ENCODE data around the gene PRR33. TPM values are rescaled to one million over a fixed set of nuclear protein-coding genes. Genes with fewer than 3 reads are reported as not detected.

The PRR33 gene
- total and polyA plus RNA-seq, 9 of the 15 experiments (the other 6 are each of a cell fraction or from before 2014, with no cell fraction given) = not detected

DNA sequence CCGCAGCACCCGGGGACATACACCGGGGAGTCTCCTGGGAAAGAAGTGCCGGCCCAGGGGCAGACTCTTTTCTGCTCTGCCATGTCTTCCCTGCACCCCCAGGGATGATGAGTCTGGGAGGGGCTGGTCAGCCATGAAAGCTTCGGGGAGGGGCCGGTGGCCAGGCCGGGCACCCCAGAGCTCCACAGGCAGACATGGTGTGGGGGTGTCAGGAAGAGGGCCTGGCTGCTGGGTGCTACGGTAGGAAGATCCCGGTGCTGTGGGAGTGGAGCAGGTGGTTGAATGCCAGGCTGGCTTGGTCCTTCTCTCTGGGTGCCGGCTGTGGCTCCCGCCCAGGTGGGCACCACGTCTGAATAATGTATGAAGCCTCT lies 21.4 kb downstream of the PRR33 start:
- WGBS (ENCODE audit: insufficient coverage, low coverage, missing lambda C conversion rate) = 22% methylated on average over 12 of the region's 12 CpGs
- no TSS peak for BruUV-seq (replicated peaks)
- CTCF ChIA-PET (ENCODE audit: low intra/inter-chr PET ratio) = no interaction called here

More for the DNA sequence above, 21.4 kb downstream of the PRR33 start:
- H3K4me2 ChIP-seq (ENCODE audit: insufficient read depth, low read length) = no peak overlapping the region
- H3K4me3 ChIP-seq = no peak overlapping the region
- TF ChIP-seq HMGN3 (IDR thresholded peaks at IDR 0.05; ENCODE audit: borderline replicate concordance, extremely low read depth, insufficient read length, low read depth, low read length) (no peak), RHOXF2B (CRISPR knock-in tag; conservative IDR thresholded peaks at IDR 0.05) (no peak), TOE1 (IDR thresholded peaks at IDR 0.05; ENCODE audit: borderline replicate concordance) (no peak), TOE1 (CRISPR knock-in tag; IDR thresholded peaks at IDR 0.05; ENCODE audit: borderline replicate concordance, low read depth) (no peak), ZNF263 (CRISPR knock-in tag; IDR thresholded peaks at IDR 0.05; ENCODE audit: borderline replicate concordance) (no peak), POLR2G (IDR thresholded peaks at IDR 0.05; ENCODE audit: low read depth, low read length) (no peak), SOX6 (IDR thresholded peaks at IDR 0.05) (no peak)
- TF ChIP-seq, protein P1, sequence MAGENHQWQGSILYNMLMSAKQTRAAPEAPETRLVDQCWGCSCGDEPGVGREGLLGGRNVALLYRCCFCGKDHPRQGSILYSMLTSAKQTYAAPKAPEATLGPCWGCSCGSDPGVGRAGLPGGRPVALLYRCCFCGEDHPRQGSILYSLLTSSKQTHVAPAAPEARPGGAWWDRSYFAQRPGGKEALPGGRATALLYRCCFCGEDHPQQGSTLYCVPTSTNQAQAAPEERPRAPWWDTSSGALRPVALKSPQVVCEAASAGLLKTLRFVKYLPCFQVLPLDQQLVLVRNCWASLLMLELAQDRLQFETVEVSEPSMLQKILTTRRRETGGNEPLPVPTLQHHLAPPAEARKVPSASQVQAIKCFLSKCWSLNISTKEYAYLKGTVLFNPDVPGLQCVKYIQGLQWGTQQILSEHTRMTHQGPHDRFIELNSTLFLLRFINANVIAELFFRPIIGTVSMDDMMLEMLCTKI (IDR thresholded peaks at IDR 0.05; ENCODE audit: partially characterized antibody) = no peak
- no peak overlapping the region; a peak in 1 of 4 replicates for H3K9ac ChIP-seq (ENCODE audit: insufficient read depth in 1 of 2, low read depth in 2 of 2, low read length in 2 of 2)
- H3K27me3 ChIP-seq (ENCODE audit: control insufficient read depth in 2 of 2, insufficient read depth in 2 of 2, low read length in 2 of 2) = peaks cover 20 to 66% of the 10 kb centered on the region in 2 experiments; a peak in 4 of 5 replicates
- 0 out of 2 replicates have a peak, but pooled peaks cover 5% of the 10 kb centered on the region for H4K20me1 ChIP-seq (replicated peaks; ENCODE audit: control insufficient read depth, insufficient read depth, low read length)
- H3K27ac ChIP-seq (ENCODE audit: extremely low read depth, low read depth, low read length) = no peak overlapping the region
- H3K4me1 ChIP-seq (replicated peaks in 1 of 2; ENCODE audit: control insufficient read depth in 2 of 2, insufficient read depth in 2 of 2, low read length in 2 of 2) = peaks cover 0 to 33% of the 10 kb centered on the region in 2 experiments; a peak in 2 of 5 replicates
- no peaks in the 10 kb centered on the region for H3K9me1 ChIP-seq (ENCODE audit: control insufficient read depth, insufficient read depth, low read length)
- in situ Hi-C loops (cut with MboI) = loop anchor here (10.0 kb wide), 1 partner anchor 134 kb away; no protein-coding TSS in a partner anchor
- no peaks in the 10 kb centered on the region for H3K36me3 ChIP-seq (ENCODE audit: control insufficient read depth, insufficient read depth, low read length)
- DNase-seq (ENCODE audit: extremely low read depth in 1 of 4, low spot score in 3 of 4) = no peak
- intact Hi-C loops (cut with micrococcal nuclease) = no loop called here
- no peak for FAIRE-seq
- no peaks in the 10 kb centered on the region for H3K79me2 ChIP-seq (ENCODE audit: control insufficient read depth, insufficient read depth, low read length)
- POLR2A ChIA-PET = no interaction called here
- H2AFZ ChIP-seq (ENCODE audit: low read depth, low read length) = no peak overlapping the region
- no peak for ATAC-seq
- H3K9me3 ChIP-seq (replicated peaks; ENCODE audit: control insufficient read depth, insufficient read depth, low read depth, low read length) = no peaks in the 10 kb centered on the region

All from K562 (cell line).